GM10248 (cell line): ENCODE measurements around the gene XRCC4.

Source experiments
- CTCF ChIA-PET: fragments of 300-600 bp; sonication (Branson Sonifier 250); formaldehyde crosslinking; extraction: SDS; loops from one replicate; lab custom pipeline; 2021; ENCODE audit warnings: antibody characterized with exemption; lab: Yijun Ruan, JAX
- POLR2A ChIA-PET: fragments of 350-650 bp; sonication (Branson Sonifier 250); formaldehyde crosslinking; extraction: SDS; loops from one replicate; lab custom pipeline; 2020; ENCODE audit warnings: antibody characterized with exemption; lab: Yijun Ruan, JAX
- DNase-seq: peaks from one replicate; pipeline ENCODE4 v3.0.0; 2012; ENCODE audit errors: extremely low spot score
- TF ChIP-seq, protein P1 (sequence below): IDR thresholded peaks from 2 replicates; pipeline ENCODE4 v1.5.1; 2012; ENCODE audit warnings: mild to moderate bottlenecking, low read depth; ENCODE audit errors: extremely low read depth, missing control alignments, control extremely low read depth

XRCC4 gene

GRCh38 chr5:83341815-83342334, 264.5 kb downstream of the XRCC4 start:
- POLR2A ChIA-PET, result no interaction called here
- TF ChIP-seq, protein P1, sequence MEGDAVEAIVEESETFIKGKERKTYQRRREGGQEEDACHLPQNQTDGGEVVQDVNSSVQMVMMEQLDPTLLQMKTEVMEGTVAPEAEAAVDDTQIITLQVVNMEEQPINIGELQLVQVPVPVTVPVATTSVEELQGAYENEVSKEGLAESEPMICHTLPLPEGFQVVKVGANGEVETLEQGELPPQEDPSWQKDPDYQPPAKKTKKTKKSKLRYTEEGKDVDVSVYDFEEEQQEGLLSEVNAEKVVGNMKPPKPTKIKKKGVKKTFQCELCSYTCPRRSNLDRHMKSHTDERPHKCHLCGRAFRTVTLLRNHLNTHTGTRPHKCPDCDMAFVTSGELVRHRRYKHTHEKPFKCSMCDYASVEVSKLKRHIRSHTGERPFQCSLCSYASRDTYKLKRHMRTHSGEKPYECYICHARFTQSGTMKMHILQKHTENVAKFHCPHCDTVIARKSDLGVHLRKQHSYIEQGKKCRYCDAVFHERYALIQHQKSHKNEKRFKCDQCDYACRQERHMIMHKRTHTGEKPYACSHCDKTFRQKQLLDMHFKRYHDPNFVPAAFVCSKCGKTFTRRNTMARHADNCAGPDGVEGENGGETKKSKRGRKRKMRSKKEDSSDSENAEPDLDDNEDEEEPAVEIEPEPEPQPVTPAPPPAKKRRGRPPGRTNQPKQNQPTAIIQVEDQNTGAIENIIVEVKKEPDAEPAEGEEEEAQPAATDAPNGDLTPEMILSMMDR, result no peak
- DNase-seq, result no peak
- CTCF ChIA-PET, result no interaction called here

GRCh38 chr5:83342465-83342864, 265.1 kb downstream of the XRCC4 start:
- ChIA-PET POLR2A (no interaction called here), CTCF (interaction anchor here (1.1 kb wide), 1 partner anchor 10 kb away, joined by 3 read pairs; no protein-coding TSS in a partner anchor)
- TF ChIP-seq, protein P1, result no peak
- no peak for DNase-seq

DNA sequence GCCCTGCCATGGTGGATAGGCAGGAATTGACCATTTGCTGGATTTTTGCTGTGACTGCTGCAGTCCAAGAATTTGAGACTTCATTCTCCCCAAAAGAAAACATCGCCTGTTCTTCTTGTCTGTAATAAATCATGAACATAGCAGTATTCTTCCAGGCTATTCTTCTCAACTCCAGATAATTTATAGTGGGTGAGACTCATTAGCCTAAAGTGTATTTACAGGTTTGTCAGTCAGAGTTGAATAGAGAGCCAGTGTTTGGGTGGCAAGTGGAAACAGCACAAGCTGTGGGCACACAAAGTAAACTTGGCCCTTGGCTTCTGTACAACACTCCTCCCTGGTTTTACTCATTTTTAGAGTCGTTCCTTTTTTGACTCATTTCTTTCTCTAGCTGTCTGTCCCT, 266.0 kb downstream of the XRCC4 start:
- ChIA-PET POLR2A (no interaction called here), CTCF (interaction anchor here (1.1 kb wide), 1 partner anchor 11 kb away, joined by 3 read pairs; no protein-coding TSS in a partner anchor)
- DNase-seq, result no peak
- TF ChIP-seq, protein P1, result no peak

GRCh38 chr5:83345423-83345822, 268.1 kb downstream of the XRCC4 start:
- DNase-seq, result no peak
- TF ChIP-seq, protein P1, result no peak
- CTCF ChIA-PET, result interaction anchor here (1.0 to 1.6 kb wide), 2 partner anchors 15 to 35 kb away, joined by 3 read pairs; no protein-coding TSS in a partner anchor
- POLR2A ChIA-PET, result no interaction called here

GRCh38 chr5:83348281-83348780, 271.0 kb downstream of the XRCC4 start:
- CTCF ChIA-PET, result interaction anchor here (0.7 to 0.9 kb wide), 2 partner anchors 10 to 31 kb away, joined by 3 read pairs; no protein-coding TSS in a partner anchor
- POLR2A ChIA-PET, result no interaction called here
- DNase-seq, result no peak
- TF ChIP-seq, protein P1, result no peak

GRCh38 chr5:83353231-83353630, 275.9 kb downstream of the XRCC4 start:
- no peak for DNase-seq
- ChIA-PET CTCF (no interaction called here), POLR2A (no interaction called here)
- TF ChIP-seq, protein P1, result no peak
